NCI-H345 treated with DMSO at 0.1 percent for 48 hours (cell line): ENCODE measurements around the gene CCL13.
A peak's percentile ranks its signal among the peaks of the same experiment; 100 is the strongest.

Experiments
- DNase-seq: peaks from one replicate; lab custom pipeline; 2025; ENCODE audit not compliant: unreplicated experiment; lab: John Stamatoyannopoulos, UW

CCL13 gene

DNA sequence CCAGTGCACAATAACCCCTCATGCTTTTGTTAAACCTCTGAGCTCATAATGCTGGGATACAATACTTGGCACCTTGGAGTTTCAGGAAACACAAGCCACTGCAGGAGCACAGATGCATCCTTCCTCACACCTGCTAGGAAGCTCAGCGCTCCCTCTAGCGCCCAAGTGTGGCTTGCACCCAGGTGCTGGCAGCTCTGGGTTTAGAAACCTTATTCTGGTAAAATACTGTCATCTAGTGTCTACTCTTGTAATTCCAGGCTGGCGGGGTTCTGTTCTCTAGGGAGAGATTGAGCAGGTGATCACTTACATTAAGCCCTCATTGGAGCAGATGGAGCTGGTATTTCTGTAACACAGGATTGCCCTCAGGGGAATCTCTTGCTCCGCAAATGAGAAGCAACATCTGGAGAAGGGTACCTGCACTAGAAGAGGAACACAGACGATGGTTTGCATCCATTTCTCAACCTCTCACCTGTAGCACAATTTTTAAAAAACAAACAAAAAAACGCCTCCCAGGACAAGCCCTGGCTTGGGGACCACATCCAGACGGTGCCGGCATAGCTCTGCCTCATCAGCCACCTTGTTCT is 5.3 kb downstream of the CCL13 start:
- peak; percentile 94 for DNase-seq

GRCh38 chr17:34363183-34363661 is 6.9 kb downstream of the CCL13 start, which contains the start of gene CCL1:
Gene CCL1 (minus strand): TSS chr17:34363233. CDS start chr17:34363161, 72 bp downstream.
- DNase-seq, result no peak

GRCh38 chr17:34364751-34365150 is 8.5 kb downstream of the CCL13 start:
- no peak for DNase-seq

GRCh38 chr17:34365340-34365739 is 9.1 kb downstream of the CCL13 start:
- DNase-seq, result no peak

GRCh38 chr17:34366010-34366409 is 9.7 kb downstream of the CCL13 start:
- no peak for DNase-seq

GRCh38 chr17:34366529-34367107 is 10.3 kb downstream of the CCL13 start:
- DNase-seq, result no peak

- no peak for DNase-seq
These were observed 11.4 kb downstream of the CCL13 start for GRCh38 chr17:34367486-34368195.

DNA sequence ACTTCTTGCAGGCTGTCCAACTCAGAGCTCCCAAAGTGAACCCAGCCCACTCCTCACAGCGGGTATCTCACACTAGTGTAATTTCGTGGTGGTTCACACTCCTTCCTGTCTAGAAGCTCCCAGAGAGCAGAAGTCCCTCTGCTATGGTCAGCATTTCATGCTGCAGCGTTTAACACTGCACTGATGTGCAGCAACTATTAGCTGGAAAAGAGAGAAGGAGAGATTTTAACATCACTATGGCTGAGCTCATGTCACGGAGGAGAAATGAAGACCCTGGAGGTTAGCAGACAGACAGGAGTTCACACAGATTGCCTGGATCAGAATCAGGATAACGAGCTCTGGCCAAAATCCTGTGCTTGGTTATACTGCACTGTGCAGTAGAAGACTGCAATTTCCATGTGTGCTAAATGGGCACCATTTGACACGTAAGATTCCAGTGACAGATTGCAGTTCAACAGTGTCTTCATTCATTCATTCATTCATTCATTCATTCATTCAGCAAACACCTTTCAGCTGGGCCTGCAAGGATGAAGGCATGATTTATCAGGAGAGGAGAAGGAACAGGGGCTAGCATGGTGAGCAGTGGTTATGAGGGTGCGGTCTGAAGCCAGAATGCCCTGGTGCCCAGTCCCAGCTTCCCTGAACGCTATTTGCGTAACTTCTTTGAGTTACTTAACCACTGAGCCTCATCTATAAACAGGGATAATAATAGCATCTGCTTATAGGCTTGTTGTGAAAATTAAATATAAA is 12.1 kb downstream of the CCL13 start:
- no peak for DNase-seq

GRCh38 chr17:34368946-34369500 is 12.7 kb downstream of the CCL13 start:
- DNase-seq, result no peak

GRCh38 chr17:34369571-34369970 is 13.3 kb downstream of the CCL13 start:
- DNase-seq, result no peak

GRCh38 chr17:34370376-34370996 is 14.2 kb downstream of the CCL13 start:
- no peak for DNase-seq

- no peak for DNase-seq
These were observed 14.7 kb downstream of the CCL13 start for GRCh38 chr17:34370997-34371395.

GRCh38 chr17:34371405-34372100 is 15.3 kb downstream of the CCL13 start:
- DNase-seq, result no peak

DNA sequence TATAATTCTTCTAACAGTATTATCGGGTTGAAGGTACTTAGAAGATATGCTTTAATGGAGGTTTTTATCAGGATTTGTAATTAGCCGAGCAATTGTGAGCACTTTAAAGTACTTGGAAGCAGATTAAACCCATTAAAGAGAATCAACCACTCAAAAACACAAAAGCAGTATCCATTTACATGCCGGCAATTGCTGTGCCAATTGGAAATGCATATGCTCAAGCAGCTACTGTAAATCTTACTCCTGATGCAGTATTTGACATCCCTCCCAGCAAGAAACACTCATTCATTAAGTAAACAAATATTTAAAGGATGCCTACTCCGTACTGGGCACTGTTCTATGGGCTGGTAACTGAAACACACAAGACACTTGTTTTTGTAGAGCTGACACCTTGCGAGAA is 18.2 kb downstream of the CCL13 start:
- DNase-seq, result peak; percentile 82

DNA sequence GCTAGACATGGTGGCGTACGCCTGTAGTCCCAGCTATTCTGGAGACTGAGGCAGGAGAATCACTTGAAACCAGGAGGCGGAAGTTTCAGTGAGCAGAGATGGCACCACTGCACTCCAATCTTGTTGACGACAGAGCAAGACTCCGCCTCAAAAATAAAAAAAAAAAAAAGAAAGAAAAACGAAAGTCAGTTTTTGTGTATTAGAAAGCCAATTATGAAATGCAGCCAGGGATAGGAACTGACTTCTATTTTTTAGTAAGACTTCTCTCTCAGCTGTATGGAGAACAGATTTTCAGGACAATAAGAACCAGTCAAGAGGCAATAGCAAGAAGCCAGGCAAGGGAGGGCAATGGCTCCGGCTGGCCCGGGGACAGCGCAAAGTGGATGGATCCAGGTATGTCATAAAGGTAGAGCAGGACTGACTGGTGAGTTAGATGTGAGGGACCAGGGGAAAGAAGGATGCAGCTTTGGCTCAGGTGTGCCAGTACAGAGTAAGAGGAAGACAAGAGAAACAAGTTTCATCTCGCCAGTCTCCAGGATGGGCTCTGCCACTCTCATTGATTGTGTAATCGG is 19.2 kb downstream of the CCL13 start:
- no peak for DNase-seq

DNA sequence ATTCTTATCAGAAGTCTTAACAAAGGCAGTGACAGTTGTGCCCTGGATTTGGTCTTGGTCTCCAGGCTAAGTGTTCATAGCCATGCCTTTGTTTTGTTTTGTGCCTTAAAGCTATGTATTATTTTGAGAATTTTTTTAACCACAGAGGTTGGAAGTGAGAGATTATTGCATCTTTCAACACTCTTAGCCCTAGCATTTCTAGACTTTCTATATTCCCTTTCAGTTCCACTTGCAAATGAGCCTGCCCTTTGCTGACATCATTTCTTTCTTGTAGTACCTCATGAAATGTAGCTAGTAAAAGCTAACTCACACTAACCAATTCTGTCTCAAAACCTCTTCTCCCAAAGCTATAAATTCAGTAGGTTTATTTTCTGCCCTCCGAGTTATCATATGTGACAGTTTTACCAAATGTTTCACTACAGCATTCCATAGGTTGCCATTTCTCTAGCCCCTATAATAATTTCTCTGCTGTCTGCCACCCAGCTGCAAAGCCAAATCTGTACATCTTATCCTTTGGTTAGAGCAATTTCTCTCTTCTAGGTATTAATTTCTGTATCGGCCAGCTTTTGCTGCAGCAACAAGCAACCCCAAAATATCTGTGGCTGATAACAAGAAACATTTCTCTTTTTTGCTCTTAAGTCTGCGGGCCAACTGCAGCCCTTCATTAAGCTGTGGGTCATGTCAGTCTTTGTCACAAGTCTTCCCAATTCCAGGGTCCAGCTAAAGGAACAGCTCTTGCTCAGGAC is 21.0 kb downstream of the CCL13 start:
- DNase-seq, result no peak

DNA sequence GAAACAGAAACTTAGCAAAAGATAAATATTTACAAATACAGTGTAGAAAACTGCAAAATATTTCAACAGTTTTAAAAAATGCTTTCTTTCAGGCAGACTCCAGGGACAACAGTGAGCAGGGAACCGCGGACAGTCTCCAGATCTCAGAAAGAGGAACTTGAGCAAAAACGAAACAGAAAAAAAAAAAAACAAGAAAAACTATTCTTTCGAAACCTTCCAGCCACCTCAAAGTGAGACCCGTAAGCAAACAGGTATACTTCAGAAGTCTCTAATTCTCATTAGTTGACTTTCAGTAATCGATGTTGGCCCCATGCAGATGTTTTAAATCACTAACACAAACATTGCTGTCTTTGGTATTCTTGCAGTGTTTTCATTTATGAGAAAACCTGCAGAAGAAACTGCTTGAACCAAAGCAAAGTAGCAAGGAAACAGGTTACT is 22.4 kb downstream of the CCL13 start:
- no peak for DNase-seq

DNA sequence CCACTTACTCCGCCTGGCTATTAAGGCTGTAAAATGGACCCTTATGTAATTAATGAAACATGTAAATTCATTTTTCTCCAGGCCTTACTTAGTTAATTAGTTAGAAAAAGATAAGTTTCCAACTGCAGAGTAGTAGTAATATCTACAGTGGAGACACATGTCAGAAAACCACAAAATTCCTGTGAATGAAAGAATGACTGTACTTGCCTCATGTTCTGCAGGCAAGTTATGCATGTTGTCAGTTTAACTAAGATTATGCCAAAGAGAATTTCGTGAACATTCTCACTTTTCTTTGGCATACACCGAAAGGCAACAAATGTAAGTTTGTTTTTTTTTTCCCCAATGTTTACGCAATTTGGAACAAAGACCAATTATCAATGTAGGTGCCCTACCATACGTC is 23.6 kb downstream of the CCL13 start:
- DNase-seq, result no peak

GRCh38 chr17:34382621-34383124 is 26.4 kb downstream of the CCL13 start:
- no peak for DNase-seq
